GM18498 (cell line): ENCODE results near the gene JAG1.

Source experiments
- ATAC-seq: cut with Tn5 transposase; IDR thresholded peaks from one replicate; pipeline ENCODE4 v1.9.1; 2021; ENCODE audit warnings: mild to moderate bottlenecking, moderate library complexity; ENCODE audit not compliant: unreplicated experiment

Gene JAG1

DNA sequence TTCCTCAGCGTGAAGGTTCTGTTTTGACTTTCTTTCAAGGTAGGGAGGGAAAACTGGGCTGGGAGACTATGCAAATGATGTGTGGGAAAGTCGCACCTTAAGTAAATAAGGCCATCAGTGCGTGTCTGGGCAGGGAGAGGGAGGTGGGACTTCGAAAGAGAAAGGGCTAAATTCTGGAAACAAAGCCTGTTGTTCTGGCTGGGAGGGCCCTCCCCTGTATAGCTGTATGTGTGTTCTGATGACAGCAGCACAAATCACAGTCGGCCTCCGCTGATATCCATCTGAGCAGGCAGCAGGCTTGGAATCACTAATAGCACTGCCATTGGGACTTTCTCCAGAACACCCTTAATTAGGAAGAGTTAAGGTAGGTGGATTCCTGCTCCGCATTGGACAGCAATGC lies 19.2 kb downstream of the JAG1 start:
- ATAC-seq = peak; percentile 79

- peak; percentile 5 for ATAC-seq
Measured at GRCh38 chr20:10654250-10654610, 19.6 kb downstream of the JAG1 start.

DNA sequence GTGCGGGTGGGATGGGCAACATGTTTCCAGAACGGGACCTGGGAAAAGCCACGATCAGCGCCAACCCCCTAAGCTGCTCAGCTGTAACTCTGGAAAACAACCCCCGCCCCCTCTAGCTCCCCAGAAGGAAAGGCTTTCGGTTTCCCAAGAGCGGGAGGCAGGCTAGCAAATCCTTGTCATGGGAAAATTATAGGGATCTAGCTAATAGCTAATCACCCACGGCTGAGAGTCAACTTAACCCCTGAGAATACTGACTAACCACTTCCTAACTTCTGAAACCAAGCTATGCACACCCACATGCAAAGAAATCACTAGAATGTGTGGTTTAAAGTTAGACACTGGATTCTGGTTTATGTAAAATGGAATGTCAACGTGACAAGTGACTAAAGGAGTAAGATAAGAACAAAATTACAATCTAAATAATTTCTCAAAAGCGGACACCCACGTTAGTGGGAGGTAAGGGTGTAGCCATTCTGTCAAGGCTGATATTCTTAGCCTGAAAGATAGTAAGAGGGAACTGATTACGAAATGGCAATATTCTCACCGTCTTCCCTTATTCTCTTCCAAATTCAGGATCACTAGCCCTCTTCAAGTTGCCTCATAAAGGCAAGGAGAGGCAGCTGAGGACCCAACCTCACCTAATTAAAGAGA lies 20.1 kb downstream of the JAG1 start:
- no peak for ATAC-seq

- ATAC-seq = no peak
Measured at GRCh38 chr20:10652660-10653261, 21.0 kb downstream of the JAG1 start.

DNA sequence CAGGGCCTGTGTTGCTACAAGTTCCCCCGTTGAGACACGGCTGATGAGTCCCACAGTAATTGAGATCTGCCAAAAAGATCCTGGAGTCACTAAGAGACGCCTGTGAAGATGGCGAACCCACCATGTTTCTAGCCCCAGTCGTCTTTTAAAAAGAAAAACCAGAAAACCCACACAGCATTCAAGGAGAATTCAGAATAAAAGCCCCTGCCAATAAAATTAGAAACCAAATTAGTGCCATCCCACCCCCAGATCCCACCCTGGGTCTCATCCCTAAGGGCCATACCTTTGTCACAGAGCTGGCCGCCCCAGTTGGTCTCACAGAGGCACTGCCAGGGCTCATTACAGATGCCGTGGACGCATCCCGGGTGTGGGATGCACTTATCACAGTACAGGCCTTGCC lies 21.6 kb downstream of the JAG1 start:
- ATAC-seq = no peak

- no peak for ATAC-seq
Measured at GRCh38 chr20:10651227-10651990, 22.4 kb downstream of the JAG1 start.

GRCh38 chr20:10649797-10650160 lies 24.0 kb downstream of the JAG1 start:
- no peak for ATAC-seq

DNA sequence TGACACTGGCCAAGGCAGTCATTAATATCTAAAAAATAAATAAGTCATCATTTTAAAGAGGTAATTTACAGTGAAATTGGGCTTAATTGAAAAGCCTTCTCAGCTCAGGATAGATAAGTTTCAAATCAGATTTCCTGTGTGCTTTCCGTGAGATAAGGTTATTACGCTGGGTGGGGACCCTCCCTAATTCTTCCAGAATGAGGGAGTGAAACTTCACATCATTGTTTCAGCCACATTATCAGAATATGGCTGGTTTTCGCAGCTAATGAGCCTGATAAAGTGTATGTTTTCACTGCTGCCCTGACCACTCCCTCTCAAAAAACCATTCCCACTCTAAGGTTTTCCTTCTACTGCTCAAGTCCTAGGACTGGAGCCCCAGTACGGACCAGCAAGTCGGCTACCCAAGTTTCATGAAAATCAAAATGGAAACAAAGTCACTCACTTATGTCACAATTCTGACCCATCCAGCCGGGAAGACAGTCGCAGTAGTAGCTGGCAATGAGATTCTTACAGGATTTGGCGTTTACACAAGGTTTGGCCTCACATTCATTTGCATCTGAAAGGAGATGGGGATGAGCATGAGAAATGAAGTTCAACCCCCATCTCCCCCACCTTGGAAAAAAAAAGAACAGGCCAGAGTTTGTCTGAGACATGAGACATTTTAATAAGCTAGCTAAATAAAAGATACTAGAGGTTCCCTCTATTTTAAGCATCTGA lies 24.6 kb downstream of the JAG1 start:
- ATAC-seq = no peak

- no peak for ATAC-seq
Measured at GRCh38 chr20:10648651-10649050, 25.1 kb downstream of the JAG1 start.

DNA sequence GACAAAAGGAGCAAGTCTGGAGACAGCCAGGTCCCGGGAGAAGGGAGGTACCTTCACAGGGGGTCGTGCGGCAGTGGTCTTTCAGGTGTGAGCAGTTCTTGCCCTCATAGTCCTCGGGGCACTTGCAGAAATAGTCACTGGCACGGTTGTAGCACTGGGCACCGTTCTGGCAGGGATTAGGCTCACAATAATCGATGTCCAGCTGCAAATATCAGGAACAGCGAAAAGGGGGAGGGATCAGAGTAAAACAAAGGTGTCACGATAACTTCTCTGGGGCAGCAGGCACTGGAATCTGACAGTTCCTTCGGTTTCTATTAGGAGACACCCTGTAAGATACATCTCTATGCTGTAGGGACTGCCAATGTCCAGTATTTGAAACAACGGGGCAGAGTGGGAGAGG lies 25.9 kb downstream of the JAG1 start:
- ATAC-seq = no peak

- ATAC-seq = no peak
Measured at GRCh38 chr20:10647471-10647870, 26.3 kb downstream of the JAG1 start.

DNA sequence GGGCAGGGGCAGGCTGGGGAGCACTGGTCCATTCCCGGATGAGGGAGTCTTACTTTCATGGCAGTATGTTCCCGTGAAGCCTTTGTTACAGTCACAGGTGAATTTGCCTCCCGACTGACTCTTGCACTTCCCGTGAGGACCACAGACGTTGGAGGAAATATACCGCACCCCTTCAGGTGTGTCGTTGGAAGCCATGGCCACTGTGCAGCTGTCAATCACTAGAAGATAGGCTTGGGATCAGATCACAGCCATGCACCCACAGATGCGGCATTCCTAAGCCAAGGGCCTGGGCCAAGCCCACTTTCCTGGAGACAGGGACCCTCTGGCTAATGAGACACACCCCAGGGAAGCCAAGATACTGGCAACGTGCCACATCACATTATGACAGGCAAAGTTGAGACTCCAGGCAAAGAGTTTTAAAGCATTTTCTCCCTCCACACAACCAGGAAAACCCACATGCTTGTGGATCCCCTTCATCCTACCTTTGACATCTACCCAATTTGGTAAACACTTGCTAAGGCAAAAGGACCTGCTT lies 26.8 kb downstream of the JAG1 start:
- ATAC-seq = no peak

- ATAC-seq = no peak
Measured at GRCh38 chr20:10646006-10646405, 27.8 kb downstream of the JAG1 start.

GRCh38 chr20:10645205-10645570 lies 28.6 kb downstream of the JAG1 start:
- ATAC-seq = no peak

GRCh38 chr20:10644458-10645204 lies 29.2 kb downstream of the JAG1 start:
- peak; percentile 88 for ATAC-seq

- ATAC-seq = no peak
Measured at GRCh38 chr20:10643560-10643873, 30.3 kb downstream of the JAG1 start.

GRCh38 chr20:10642856-10643559 lies 30.8 kb downstream of the JAG1 start:
- ATAC-seq = no peak

- ATAC-seq = no peak
Measured at GRCh38 chr20:10641893-10642292, 31.9 kb downstream of the JAG1 start.

- no peak for ATAC-seq
Measured at GRCh38 chr20:10641467-10641866, 32.3 kb downstream of the JAG1 start.

GRCh38 chr20:10640897-10641296 lies 32.9 kb downstream of the JAG1 start:
- no peak for ATAC-seq
